ENCODE data around the gene ZNF394.

The ZNF394 gene

GRCh38 chr7:99490878-99491277, 9.2 kb downstream of the ZNF394 start:
- DNase-seq = no peak

- no peak for DNase-seq
These were observed 10.8 kb downstream of the ZNF394 start for GRCh38 chr7:99489235-99489634.

DNA sequence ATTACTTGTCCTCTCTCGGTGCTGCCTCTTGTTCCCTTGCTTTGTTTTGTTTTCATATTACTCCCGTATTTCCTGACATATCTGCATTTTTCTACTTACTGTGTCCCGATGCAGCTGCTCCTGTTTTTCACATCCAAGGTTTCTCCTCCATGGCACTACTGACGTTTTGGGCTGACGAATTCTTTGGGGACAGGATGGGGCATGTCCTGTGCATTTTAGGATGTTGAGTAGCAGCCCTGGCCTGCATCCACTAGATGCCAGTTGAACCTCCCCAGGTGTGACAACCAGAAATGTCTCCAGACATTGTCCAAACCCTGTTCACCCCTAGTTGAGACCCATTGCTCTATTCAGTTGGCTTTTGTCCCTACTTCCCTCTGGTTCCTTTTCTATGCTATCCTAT, 15.0 kb downstream of the ZNF394 start:
- DNase-seq = no peak

DNA sequence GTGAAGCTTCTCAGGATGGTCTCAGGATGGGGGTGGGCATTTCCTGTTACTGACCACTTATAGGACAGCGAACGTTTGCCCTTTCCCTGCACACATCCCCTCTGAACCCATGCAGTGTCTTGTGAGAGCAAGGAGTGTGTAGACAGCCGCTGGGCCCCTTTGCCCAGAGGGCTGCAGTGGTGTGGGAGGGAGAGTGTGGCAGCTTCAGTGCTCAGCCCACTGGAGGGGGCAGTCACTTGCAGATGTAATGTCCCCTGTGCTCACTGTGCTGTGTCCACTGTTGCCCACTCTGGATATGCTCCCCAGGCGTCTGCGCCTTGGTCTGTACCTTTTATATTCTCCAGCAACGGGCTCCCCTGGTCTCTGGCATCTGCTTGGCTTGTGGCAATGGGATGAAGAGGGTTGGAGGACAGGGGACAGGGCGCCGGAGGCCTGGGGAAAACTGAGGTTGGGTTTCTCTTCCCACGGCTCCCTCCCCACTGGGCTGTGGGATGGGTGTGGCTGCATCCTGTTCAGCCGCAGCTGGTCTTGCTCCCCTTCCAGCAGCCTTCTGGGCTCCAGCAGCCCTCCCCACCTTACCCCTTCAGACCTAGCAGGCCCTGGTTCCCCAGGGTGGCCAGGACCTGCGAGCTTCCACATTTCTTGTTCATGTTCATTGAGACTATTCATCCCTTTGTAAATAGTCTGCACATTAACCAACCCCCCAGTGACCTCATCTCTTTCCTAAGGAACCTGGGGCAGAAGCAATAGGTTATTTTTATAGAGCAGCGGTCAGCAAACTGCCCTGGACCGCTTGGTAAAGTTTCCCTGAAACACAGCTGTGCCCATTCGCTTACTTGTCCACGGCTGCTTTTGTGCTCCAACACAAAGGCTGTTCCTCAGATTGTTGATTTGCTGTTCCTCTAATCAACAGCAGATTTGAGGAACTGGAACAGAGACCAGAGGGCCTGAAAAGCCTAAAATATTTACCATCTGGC, 21.3 kb downstream of the ZNF394 start:
- DNase-seq = no peak

GRCh38 chr7:99476107-99476506, 24.0 kb downstream of the ZNF394 start:
- DNase-seq = no peak

- peak; percentile 22 for DNase-seq
These were observed 26.8 kb downstream of the ZNF394 start for GRCh38 chr7:99473315-99473596.

- DNase-seq = peak; percentile 97
These were observed 27.3 kb downstream of the ZNF394 start, which contains the start of gene ZNF789 for GRCh38 chr7:99472561-99473314. ZNF789 (plus strand) TSS chr7:99472890; CDS start chr7:99476457, 3,567 bp downstream.

- DNase-seq = no peak
These were observed 30.6 kb downstream of the ZNF394 start for GRCh38 chr7:99469381-99470065.

DNA sequence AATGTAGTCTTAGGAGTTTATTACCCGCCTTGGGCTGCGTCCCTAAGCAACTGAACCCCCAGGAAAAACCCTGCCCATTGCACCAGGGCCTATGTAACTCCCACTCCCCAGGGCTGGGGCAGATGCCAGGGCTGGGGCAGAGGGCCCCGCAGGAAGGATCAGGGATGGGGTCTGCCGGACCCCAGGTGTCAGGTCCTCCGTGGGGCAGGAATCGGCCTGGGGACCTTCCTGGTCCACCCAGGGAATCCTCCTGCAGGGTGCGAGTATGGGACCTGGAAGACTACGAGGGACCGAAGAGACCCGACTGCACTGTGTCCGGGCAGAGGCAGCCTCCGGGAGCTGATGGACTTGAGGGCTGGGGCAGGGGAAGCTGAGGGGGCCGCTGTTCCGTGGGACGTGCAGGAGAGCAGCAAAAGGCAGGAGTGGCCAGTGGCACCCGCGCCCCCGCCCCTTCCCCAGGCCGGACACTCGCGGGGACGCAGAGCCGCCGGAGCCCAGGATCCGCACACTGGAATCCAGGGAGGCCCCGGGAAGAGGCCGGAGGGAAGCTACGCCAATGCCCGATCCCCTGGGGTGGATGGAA, 31.7 kb downstream of the ZNF394 start:
- DNase-seq = no peak

- DNase-seq = no peak
These were observed 34.7 kb downstream of the ZNF394 start for GRCh38 chr7:99465421-99465768.

GRCh38 chr7:99461221-99461620, 38.9 kb downstream of the ZNF394 start:
- DNase-seq = no peak

GRCh38 chr7:99460651-99461050, 39.4 kb downstream of the ZNF394 start:
- DNase-seq = no peak

DNA sequence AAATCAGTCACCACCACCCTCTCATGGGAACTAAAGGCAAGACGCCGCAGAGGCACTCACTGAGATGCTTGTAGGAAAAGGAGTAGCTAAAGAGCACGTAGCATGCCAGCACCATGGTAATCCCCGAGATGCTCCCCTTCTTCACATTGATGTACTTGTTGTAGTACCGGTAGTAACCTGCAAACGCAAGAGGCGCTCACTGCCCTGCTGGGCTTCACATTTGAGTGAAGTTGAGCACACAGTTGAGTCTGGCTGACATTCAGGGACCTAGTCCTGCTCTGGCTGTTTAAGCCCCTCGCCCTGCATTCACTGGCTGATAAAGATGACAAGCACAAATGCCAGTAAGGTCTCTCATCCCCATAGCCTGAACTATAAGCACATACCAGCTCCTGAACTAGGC, 41.0 kb downstream of the ZNF394 start:
- no peak for DNase-seq

DNA sequence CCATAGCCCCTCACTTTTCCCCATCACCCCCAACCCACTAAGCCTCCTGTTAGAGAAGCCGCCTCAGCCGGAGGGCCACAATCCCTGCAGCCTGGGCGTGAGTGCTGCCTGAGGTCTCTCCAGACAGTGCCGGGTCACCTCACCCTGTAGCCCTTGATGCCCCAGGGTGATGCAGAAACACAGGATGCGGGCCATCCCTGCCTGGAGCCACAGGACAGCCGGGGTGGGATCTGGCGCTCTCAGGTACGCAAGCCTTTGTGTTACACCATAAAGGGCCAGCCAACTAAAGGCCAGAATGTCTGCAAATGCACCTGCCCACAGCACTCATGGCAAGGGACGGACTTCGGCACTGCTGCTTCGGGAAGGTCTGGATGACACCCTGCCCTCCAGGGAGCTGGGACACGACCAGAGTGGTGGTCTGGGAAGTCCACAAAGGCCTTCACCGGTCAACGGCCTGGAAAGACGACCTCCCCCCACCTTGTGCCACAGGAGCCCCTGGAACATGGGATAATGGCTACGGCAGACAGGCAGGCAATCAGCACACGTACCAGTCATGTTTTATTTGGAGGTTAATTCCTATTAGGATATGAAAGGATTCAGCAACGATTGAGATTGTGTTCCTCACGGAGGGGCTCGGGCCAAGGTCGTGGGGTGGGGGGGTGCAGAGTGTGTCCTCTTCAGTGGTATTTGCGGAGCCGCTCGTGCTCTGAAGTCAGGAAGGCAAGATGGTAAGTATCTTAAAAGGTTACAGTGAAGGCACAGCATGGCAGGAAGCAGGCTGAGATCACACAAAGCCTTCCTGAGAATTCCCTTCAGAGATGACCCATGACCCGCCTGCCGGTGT, 42.2 kb downstream of the ZNF394 start:
- DNase-seq = no peak

- no peak for DNase-seq
These were observed 42.9 kb downstream of the ZNF394 start for GRCh38 chr7:99457050-99457649.

DNA sequence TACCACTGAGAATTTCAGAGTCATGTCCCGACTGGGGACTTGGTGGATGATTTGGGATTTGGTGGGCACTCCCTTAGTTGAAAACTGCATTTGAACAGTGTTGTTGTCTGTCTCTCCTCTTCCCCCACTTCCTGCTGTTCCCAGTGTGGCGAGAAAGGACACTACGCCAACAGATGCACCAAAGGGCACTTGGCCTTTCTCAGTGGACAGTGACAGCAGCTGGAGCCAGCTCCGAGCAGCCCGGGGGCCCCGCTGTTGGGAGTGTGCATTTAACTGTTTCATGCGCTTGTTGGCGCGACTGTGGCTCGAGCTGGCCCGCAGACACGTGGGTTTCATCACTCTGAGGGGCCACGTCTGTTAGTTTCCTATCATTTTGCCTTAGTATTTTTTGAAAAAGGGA, 43.8 kb downstream of the ZNF394 start:
- DNase-seq = no peak

- no peak for DNase-seq
These were observed 44.2 kb downstream of the ZNF394 start for GRCh38 chr7:99455874-99456273.

DNA sequence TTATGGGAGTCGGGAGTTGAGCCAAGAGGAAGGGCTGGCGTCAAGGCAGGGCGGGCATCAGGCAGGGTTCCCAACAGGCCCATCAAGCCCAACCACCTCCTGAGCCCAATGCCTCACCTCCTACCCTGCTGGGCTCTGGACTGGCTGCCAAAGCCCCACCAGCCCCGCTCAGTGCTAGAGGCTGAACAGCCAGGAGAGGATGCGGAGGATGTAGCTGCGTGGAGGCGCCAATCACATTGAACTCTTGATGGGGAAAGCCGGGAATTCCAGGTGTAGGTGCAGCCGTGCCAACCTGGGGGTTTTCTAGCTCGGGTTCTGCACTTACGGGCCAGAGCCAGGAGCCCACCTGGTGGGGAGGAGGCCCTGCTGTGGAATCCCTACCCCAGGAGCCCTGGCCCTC, 47.0 kb downstream of the ZNF394 start:
- no peak for DNase-seq

- DNase-seq = no peak
These were observed 47.5 kb downstream of the ZNF394 start for GRCh38 chr7:99452541-99452940.

DNA sequence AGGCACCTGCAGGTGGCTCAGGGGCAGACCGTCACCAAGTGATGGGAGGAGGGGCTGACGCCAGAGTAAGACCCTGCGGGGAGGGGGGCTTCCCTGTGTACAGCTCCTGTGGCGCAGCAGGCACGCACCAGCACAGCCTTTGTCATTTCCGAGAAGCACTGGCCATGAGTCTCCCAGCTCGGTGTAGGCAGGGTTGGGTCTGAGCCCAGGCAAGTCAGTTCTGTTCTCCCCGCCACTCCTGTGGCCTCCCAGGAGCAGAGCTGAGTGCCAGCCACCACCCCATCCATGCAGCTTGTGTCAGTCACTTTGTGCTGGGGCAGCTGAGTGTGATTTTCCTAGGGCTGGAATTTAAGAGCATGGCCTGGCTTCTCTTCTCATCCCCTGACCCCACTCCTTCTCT, 48.1 kb downstream of the ZNF394 start:
- DNase-seq = no peak

DNA sequence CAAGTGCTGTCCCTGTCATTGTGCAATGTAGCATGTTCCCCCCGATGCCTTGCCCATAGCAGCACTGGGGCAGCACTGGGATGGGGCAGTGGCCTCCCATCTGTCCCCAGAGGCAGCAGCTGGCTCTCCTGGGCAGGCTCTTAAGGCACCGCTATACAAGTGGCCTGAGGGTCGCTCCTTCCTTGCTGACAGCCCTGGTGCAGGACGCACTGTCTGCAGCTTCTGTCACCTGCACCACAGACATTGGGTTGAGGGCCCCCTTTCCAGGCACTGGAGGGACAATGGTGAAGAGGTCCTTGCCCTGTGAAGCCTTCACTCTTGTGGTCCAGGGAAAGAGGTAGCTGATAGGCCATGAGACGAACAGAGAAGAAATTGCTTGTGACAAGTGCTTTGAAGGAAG, 50.8 kb downstream of the ZNF394 start:
- DNase-seq = no peak

DNA sequence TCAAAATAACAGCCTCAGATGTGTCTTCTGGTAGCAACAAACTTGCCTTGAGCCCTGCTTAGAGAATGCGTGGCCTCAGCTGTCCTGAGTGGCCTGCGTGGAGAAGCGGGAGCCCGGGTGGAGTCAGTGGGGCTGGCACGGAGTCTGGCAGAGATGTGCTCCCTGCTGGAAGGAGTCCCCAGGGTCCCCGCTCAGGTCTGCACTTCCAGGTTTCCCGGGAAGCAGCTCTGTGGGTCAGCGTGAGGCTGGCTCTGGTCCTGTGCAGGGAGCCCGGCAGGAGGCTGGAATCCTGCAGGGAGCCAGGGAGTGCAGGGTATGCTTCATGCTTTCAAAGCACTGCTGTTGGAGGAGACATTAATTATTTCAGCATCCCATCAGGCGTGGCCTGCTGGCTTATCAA, 51.2 kb downstream of the ZNF394 start:
- DNase-seq = no peak
